Muscle layer of duodenum (tissue), 2 donors: ENCODE data around the gene ITPR1.

Experiments used
- H3K27ac ChIP-seq: one replicate; pipeline ENCODE4 v1.7.0; 2013; ENCODE audit warnings: mild to moderate bottlenecking, low read length
- H3K27me3 ChIP-seq: one replicate; pipeline ENCODE4 v1.7.0; 2013; ENCODE audit warnings: low read depth, mild to moderate bottlenecking, control low read depth, low read length
- H3K36me3 ChIP-seq, 2 donors: one replicate each; pipeline ENCODE4 v1.7.0; 2013; ENCODE audit warnings: low read length in 2 of 2, control low read depth in 1 of 2, mild to moderate bottlenecking in 1 of 2; ENCODE audit not compliant: insufficient read depth in 2 of 2, control insufficient read depth in 1 of 2
- H3K4me1 ChIP-seq, 2 donors: one replicate each; pipeline ENCODE4 v1.7.0; 2013; ENCODE audit warnings: low read length in 2 of 2, mild to moderate bottlenecking in 2 of 2, control low read depth in 1 of 2, moderate library complexity in 1 of 2; ENCODE audit not compliant: insufficient read depth in 2 of 2, control insufficient read depth in 1 of 2
- H3K4me3 ChIP-seq, 2 donors: one replicate each; pipeline ENCODE4 v1.7.0; 2013; ENCODE audit warnings: low read length in 2 of 2, low read depth in 1 of 2, mild to moderate bottlenecking in 1 of 2
- H3K9me3 ChIP-seq, 2 donors: one replicate each; pipeline ENCODE4 v1.7.0; 2013; ENCODE audit warnings: low read length in 2 of 2, control low read depth in 1 of 2, mild to moderate bottlenecking in 1 of 2; ENCODE audit not compliant: control insufficient read depth in 1 of 2
- donor health status: healthy.

ITPR1 gene

GRCh38 chr3:4718179-4718736 lies 225.1 kb downstream of the ITPR1 start:
- Histone ChIP-seq H3K4me3 (no peak overlapping the region), H3K27ac (peak overlapping the region; percentile 63), H3K9me3 (no peaks in the 10 kb centered on the region), H3K27me3 (no peaks in the 10 kb centered on the region), H3K36me3 (peaks cover 9 to 16% of the 10 kb centered on the region in 2 donors), H3K4me1 (peaks cover 19 to 29% of the 10 kb centered on the region in 2 donors)

- Histone ChIP-seq H3K9me3 (no peaks in the 10 kb centered on the region), H3K27me3 (no peaks in the 10 kb centered on the region), H3K4me3 (peak overlapping the region in 1 of 2 donors; percentile 33), H3K4me1 (peaks cover 19 to 29% of the 10 kb centered on the region in 2 donors), H3K27ac (peak overlapping the region; percentile 63), H3K36me3 (peaks cover 5 to 15% of the 10 kb centered on the region in 2 donors)
Observed at GRCh38 chr3:4719046-4719501, 225.9 kb downstream of the ITPR1 start.

GRCh38 chr3:4720316-4721075 lies 227.3 kb downstream of the ITPR1 start:
- Histone ChIP-seq H3K36me3 (peaks cover 9 to 17% of the 10 kb centered on the region in 2 donors), H3K4me1 (peaks cover 19 to 29% of the 10 kb centered on the region in 2 donors), H3K27me3 (no peaks in the 10 kb centered on the region), H3K9me3 (no peaks in the 10 kb centered on the region), H3K27ac (no peak overlapping the region), H3K4me3 (peak overlapping the region in 1 of 2 donors; percentile 25)

GRCh38 chr3:4721511-4721911 lies 228.4 kb downstream of the ITPR1 start:
- Histone ChIP-seq H3K27ac (peak overlapping the region; percentile 11), H3K4me1 (peaks cover 19 to 29% of the 10 kb centered on the region in 2 donors), H3K9me3 (no peaks in the 10 kb centered on the region), H3K36me3 (peaks cover 10 to 17% of the 10 kb centered on the region in 2 donors), H3K4me3 (no peak overlapping the region), H3K27me3 (no peaks in the 10 kb centered on the region)

GRCh38 chr3:4722103-4722502 lies 229.0 kb downstream of the ITPR1 start:
- no peak overlapping the region for H3K4me3 ChIP-seq
- H3K4me1 ChIP-seq: peaks cover 19 to 29% of the 10 kb centered on the region in 2 donors
- H3K36me3 ChIP-seq: peaks cover 8 to 12% of the 10 kb centered on the region in 2 donors
- no peak overlapping the region for H3K27ac ChIP-seq
- H3K9me3 ChIP-seq: no peaks in the 10 kb centered on the region
- no peaks in the 10 kb centered on the region for H3K27me3 ChIP-seq

- no peak overlapping the region for H3K27ac ChIP-seq
- H3K9me3 ChIP-seq: no peaks in the 10 kb centered on the region
Observed at GRCh38 chr3:4724051-4724629, 231.0 kb downstream of the ITPR1 start.

GRCh38 chr3:4726549-4726948 lies 233.4 kb downstream of the ITPR1 start:
- H3K9me3 ChIP-seq: no peaks in the 10 kb centered on the region
- no peaks in the 10 kb centered on the region for H3K27me3 ChIP-seq
- H3K27ac ChIP-seq: no peak overlapping the region
- peaks cover 6 to 12% of the 10 kb centered on the region in 2 donors for H3K36me3 ChIP-seq
- no peak overlapping the region for H3K4me3 ChIP-seq
- peaks cover 0 to 5% of the 10 kb centered on the region in 2 donors for H3K4me1 ChIP-seq

More at GRCh38 chr3:4724051-4724629, 231.0 kb downstream of the ITPR1 start:
- Histone ChIP-seq H3K27me3 (no peaks in the 10 kb centered on the region), H3K36me3 (peaks cover 6 to 12% of the 10 kb centered on the region in 2 donors), H3K4me3 (no peak overlapping the region), H3K4me1 (peaks cover 12 to 20% of the 10 kb centered on the region in 2 donors)

GRCh38 chr3:4729061-4729973 lies 236.2 kb downstream of the ITPR1 start:
- Histone ChIP-seq H3K4me1 (peaks cover 0 to 2% of the 10 kb centered on the region in 2 donors), H3K27me3 (no peaks in the 10 kb centered on the region), H3K36me3 (peaks cover 5 to 13% of the 10 kb centered on the region in 2 donors), H3K27ac (no peak overlapping the region), H3K9me3 (no peaks in the 10 kb centered on the region), H3K4me3 (no peak overlapping the region)

GRCh38 chr3:4730719-4731118 lies 237.6 kb downstream of the ITPR1 start:
- H3K27ac ChIP-seq: no peak overlapping the region
- peaks cover 0 to 10% of the 10 kb centered on the region in 2 donors for H3K36me3 ChIP-seq
- H3K4me3 ChIP-seq: no peak overlapping the region
- H3K4me1 ChIP-seq: peaks cover 0 to 8% of the 10 kb centered on the region in 2 donors
- no peaks in the 10 kb centered on the region for H3K9me3 ChIP-seq
- H3K27me3 ChIP-seq: no peaks in the 10 kb centered on the region

GRCh38 chr3:4731543-4732111 lies 238.5 kb downstream of the ITPR1 start:
- Histone ChIP-seq H3K4me1 (peaks cover 4 to 8% of the 10 kb centered on the region in 2 donors), H3K9me3 (no peaks in the 10 kb centered on the region), H3K27ac (no peak overlapping the region), H3K4me3 (no peak overlapping the region), H3K27me3 (no peaks in the 10 kb centered on the region), H3K36me3 (peaks cover 5 to 13% of the 10 kb centered on the region in 2 donors)
